Measurements from ENCODE around the gene PDE3A.

DNA sequence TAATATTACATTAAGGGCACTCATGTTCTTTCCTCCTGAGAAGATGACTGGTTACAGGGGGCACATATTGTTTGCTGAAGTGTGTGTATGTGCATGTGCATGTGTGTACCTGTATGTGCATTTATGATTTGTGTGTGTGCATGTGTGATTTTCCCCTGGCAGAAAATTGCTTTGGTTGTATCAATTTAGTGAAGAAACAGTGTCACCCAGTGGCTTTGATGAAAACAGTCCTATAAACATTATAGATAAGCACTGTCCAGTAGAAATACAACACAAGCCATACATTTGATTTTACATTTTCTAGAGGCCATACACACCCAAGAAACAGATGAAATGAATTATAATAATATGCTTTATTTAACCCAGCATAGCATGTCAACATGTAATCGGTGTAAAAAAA is 8.6 kb downstream of the PDE3A start:
- TF ChIP-seq CTCF (IDR thresholded peaks at IDR 0.05 in 4 of 5, conservative IDR thresholded peaks at IDR 0.05 in 1 of 5) = peak; percentile 15 to 44 (median 31)
- TF ChIP-seq POLR2A (IDR thresholded peaks at IDR 0.05) = no peak

Data from gastrocnemius medialis (tissue), 4 donors.